Measurements from ENCODE around the gene BNC2. TPM values are rescaled to one million over a fixed set of nuclear protein-coding genes. Genes with fewer than 3 reads are reported as not detected.
A peak's percentile ranks its signal among the peaks of the same experiment; 100 is the strongest.

Gene BNC2
- total RNA-seq, 1 experiment from 2014 or later, result 5.7 TPM

DNA sequence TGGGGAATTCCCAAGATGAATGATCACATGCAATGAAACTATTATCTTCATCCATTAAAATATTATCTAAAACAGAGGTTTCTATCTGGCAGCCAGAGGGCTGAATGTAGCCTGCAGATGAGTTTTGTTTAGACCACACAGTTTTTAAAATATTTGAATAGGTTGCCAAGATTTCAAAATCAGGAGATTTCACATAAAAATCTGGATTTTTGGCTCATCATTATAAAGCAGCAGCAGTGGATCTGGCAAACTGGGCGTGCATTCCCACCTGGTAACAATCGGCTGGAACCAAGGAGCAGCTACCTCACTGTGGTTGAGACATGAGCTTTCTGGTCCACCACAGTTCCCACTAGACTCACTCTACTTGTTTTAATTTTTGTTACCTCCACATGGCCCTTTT, 155.1 kb downstream of the BNC2 start:
- DNase-seq (ENCODE audit: low read depth, low spot score) (no peak), ATAC-seq (no peak)
- CTCF ChIA-PET, result no interaction called here
- intact Hi-C loops (cut with micrococcal nuclease; ENCODE audit: unreplicated experiment), result no loop called here
- H3K36me3 ChIP-seq (ENCODE audit: control insufficient read depth, insufficient read depth, low read length), result no peaks in the 10 kb centered on the region
- no peaks in the 10 kb centered on the region for H3K27me3 ChIP-seq (ENCODE audit: control insufficient read depth, insufficient read depth, low read length)
- H3K4me3 ChIP-seq (ENCODE audit: low read depth in 2 of 2, low read length in 2 of 2), result no peak overlapping the region
- BruUV-seq (replicated peaks), result no TSS peak
- POLR2A ChIA-PET, result no interaction called here
- in situ Hi-C loops (cut with HindIII; ENCODE audit: low pct_unique_long_range_greater_than_20kb, low sequenced_read_pairs), result no loop called here
- TF ChIP-seq TCF7L2 (IDR thresholded peaks at IDR 0.05; ENCODE audit: low read depth, low read length) (no peak), CTCF (IDR thresholded peaks at IDR 0.05) (no peak), REST (IDR thresholded peaks at IDR 0.05; ENCODE audit: insufficient read depth in 1 of 2, low read depth in 2 of 2, low read length in 1 of 2) (no peak), SIN3A (IDR thresholded peaks at IDR 0.05; ENCODE audit: borderline replicate concordance, insufficient read depth, low read depth, low read length) (no peak), POLR2AphosphoS5 (IDR thresholded peaks at IDR 0.05; ENCODE audit: low read depth, low read length) (no peak)
- peaks cover under 1% of the 10 kb centered on the region; the same call in 1 of the 2 replicates for H3K4me1 ChIP-seq (ENCODE audit: control insufficient read depth, insufficient read depth, low read length)
- H3K27ac ChIP-seq (ENCODE audit: low read length), result no peak overlapping the region; the same call in 1 of the 2 replicates
- H3K9me3 ChIP-seq (ENCODE audit: control insufficient read depth, insufficient read depth, low read depth, low read length), result no peaks in the 10 kb centered on the region

GRCh38 chr9:16712787-16713186, 157.7 kb downstream of the BNC2 start:
- ATAC-seq (no peak), DNase-seq (ENCODE audit: low read depth, low spot score) (no peak)
- no peaks in the 10 kb centered on the region for H3K9me3 ChIP-seq (ENCODE audit: control insufficient read depth, insufficient read depth, low read depth, low read length)
- no peak for TF ChIP-seq CTCF (IDR thresholded peaks at IDR 0.05)
- TF ChIP-seq TCF7L2 (IDR thresholded peaks at IDR 0.05; ENCODE audit: low read depth, low read length), result no peak
- no peak for TF ChIP-seq SIN3A (IDR thresholded peaks at IDR 0.05; ENCODE audit: borderline replicate concordance, insufficient read depth, low read depth, low read length)
- no peak for TF ChIP-seq REST (IDR thresholded peaks at IDR 0.05; ENCODE audit: insufficient read depth in 1 of 2, low read depth in 2 of 2, low read length in 1 of 2)
- TF ChIP-seq POLR2AphosphoS5 (IDR thresholded peaks at IDR 0.05; ENCODE audit: low read depth, low read length), result no peak
- in situ Hi-C loops (cut with HindIII; ENCODE audit: low pct_unique_long_range_greater_than_20kb, low sequenced_read_pairs), result no loop called here
- no TSS peak for BruUV-seq (replicated peaks)
- ChIA-PET POLR2A (no interaction called here), CTCF (no interaction called here)
- no peaks in the 10 kb centered on the region for H3K36me3 ChIP-seq (ENCODE audit: control insufficient read depth, insufficient read depth, low read length)
- H3K27ac ChIP-seq (ENCODE audit: low read length), result peak overlapping the region; percentile 51; the same call in 1 of the 2 replicates
- H3K4me3 ChIP-seq (ENCODE audit: low read depth in 2 of 2, low read length in 2 of 2), result no peak overlapping the region
- intact Hi-C loops (cut with micrococcal nuclease; ENCODE audit: unreplicated experiment), result no loop called here
- peaks cover 10% of the 10 kb centered on the region; the same call in 1 of the 2 replicates for H3K4me1 ChIP-seq (ENCODE audit: control insufficient read depth, insufficient read depth, low read length)
- no peaks in the 10 kb centered on the region for H3K27me3 ChIP-seq (ENCODE audit: control insufficient read depth, insufficient read depth, low read length)

Measured in Panc1 (cell line).